SK-N-SH treated with all-trans-retinoic acid at 6 μM for 48 hours (cell line): Measurements from ENCODE around the gene GSG1L.

Experiments used
- BACH2 ChIP-seq: fragments of 250-450 bp; sonication (Bioruptor Pico); IDR thresholded peaks from 2 replicates; pipeline ENCODE4 v1.9.0; 2021; ENCODE audit warnings: mild to moderate bottlenecking, borderline replicate concordance
- ISL1 ChIP-seq: fragments of 250-450 bp; sonication (Bioruptor Pico); IDR thresholded peaks from 2 replicates; pipeline ENCODE4 v2.1.2; 2022; ENCODE audit warnings: mild to moderate bottlenecking, moderate library complexity
- PATZ1 ChIP-seq: fragments of 250-450 bp; sonication (Bioruptor Pico); IDR thresholded peaks from 2 replicates; pipeline ENCODE4 v1.8.0; 2020; ENCODE audit warnings: mild to moderate bottlenecking, moderate library complexity, borderline replicate concordance
- RARB ChIP-seq: fragments of 250-450 bp; sonication (Bioruptor Pico); IDR thresholded peaks from 2 replicates; pipeline ENCODE4 v1.8.0; 2021; ENCODE audit warnings: mild to moderate bottlenecking, moderate library complexity
- TCF4 ChIP-seq: fragments of 250-450 bp; sonication (Bioruptor Pico); IDR thresholded peaks from 2 replicates; pipeline ENCODE4 v1.8.0; 2021; ENCODE audit warnings: mild to moderate bottlenecking, moderate library complexity, borderline replicate concordance
- ZFP3 ChIP-seq: fragments of 250-450 bp; sonication (Bioruptor Pico); IDR thresholded peaks from 2 replicates; pipeline ENCODE4 v1.5.0; 2020; ENCODE audit warnings: mild to moderate bottlenecking, moderate library complexity

- TF ChIP-seq ZFP3 (no peak), RARB (no peak), TCF4 (CRISPR knock-in tag) (no peak), PATZ1 (CRISPR knock-in tag) (no peak), ISL1 (CRISPR knock-in tag) (no peak), BACH2 (CRISPR knock-in tag) (no peak)
These were observed 14.7 kb upstream of the GSG1L start for GRCh38 chr16:28078261-28078660.
